Activated CD4-positive, alpha-beta T cell treated with anti-CD3 and anti-CD28 coated beads for 36 hours (primary cell): ENCODE measurements around the gene VAC14. TPM values are rescaled to one million over a fixed set of nuclear protein-coding genes. Genes with fewer than 3 reads are reported as not detected.

Experiments used
- ATAC-seq: fragments of 200-7000 bp; cut with Tn5 transposase; one replicate; pipeline ENCODE4 v1.10.0; 2021; ENCODE audit warnings: mild to moderate bottlenecking, moderate library complexity
- CTCF ChIA-PET: fragments of 350-600 bp; sonication (Branson Sonifier 250); formaldehyde crosslinking; loops from one replicate; lab custom pipeline; 2021; ENCODE audit warnings: antibody characterized with exemption; lab: Charles Lee
- POLR2A ChIA-PET: fragments of 350-600 bp; sonication (Branson Sonifier 250); formaldehyde crosslinking; loops from one replicate; lab custom pipeline; 2021; ENCODE audit warnings: antibody characterized with exemption, inconsistent platforms; lab: Charles Lee
- DNase-seq: peaks from one replicate; pipeline ENCODE4 v3.0.0-alpha.2; 2020
- H3K27ac Mint-ChIP-seq: one replicate; pipeline ENCODE4 v1.8.0; 2021; ENCODE audit warnings: mixed read lengths
- H3K27me3 Mint-ChIP-seq: one replicate; pipeline ENCODE4 v1.8.0; 2021; ENCODE audit warnings: mixed read lengths
- H3K36me3 Mint-ChIP-seq: one replicate; pipeline ENCODE4 v1.8.0; 2021; ENCODE audit warnings: low read depth, mixed read lengths
- H3K4me1 Mint-ChIP-seq: one replicate; pipeline ENCODE4 v1.8.0; 2021; ENCODE audit warnings: mixed read lengths
- H3K4me3 Mint-ChIP-seq: one replicate; pipeline ENCODE4 v1.8.0; 2021; ENCODE audit warnings: mild to moderate bottlenecking, moderate library complexity, mixed read lengths
- H3K9me3 Mint-ChIP-seq: one replicate; pipeline ENCODE4 v1.8.0; 2021; ENCODE audit warnings: low read depth, mixed read lengths
- intact Hi-C, 2 experiments: fragments of 100-400 bp; cut with DNase I in 1 of 2; cut with micrococcal nuclease in 1 of 2; formaldehyde crosslinking; loops; one replicate each; pipeline versions ENCODE4 v1.14.2 to v1.15.1; 2022 to 2024; cut with DNase I, micrococcal nuclease
- total RNA-seq, 2 experiments: library from RNA; stranded (reverse); gene quantifications; one replicate each; pipeline ENCODE4 v1.2.3, GENCODE V29; 2021

Gene VAC14
- total RNA-seq, 2 experiments from 2014 or later = 24.8 to 26.2 TPM

DNA sequence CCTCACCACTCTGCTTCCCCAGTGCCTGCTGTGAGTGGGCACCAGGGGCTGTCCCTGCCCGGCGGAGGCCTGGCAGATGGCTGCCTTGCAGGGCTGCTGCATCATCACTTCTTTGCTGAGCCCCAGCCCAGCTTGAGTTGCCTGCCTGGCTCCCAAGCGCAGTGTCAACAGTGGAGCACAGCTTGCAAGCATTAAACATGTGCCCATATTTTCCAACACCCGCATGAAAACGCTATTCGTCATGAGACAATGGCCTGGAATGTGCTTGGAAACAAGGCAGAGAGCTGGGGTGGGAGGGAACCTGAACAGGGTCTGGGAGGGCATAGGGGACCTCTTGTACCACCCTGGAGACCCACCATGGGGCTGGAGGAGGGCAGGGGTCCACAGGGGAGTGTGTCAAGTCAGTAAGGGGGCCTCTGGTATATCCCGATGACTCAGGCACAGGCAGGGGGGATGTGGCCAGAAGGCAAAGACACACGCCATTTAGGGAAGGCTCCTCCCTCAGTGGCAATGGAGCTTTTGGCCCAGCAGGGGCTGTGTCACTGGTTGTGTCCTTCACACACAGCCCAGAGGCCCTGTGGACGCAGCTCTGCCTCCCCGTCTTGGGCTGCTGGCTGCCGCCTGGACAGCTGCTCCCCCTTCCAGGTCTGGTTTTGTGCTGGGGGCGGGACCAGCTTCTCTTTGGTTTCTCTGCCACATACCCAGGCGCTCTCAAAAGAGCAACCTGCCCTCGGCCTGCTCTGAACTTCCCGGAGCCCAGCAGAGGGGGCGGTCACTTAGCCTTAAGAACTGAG is 97.7 kb downstream of the VAC14 start:
- ATAC-seq (no peak), DNase-seq (no peak)
- peaks cover 4% of the 10 kb centered on the region for H3K4me1 Mint-ChIP-seq
- H3K4me3 Mint-ChIP-seq = no peak overlapping the region
- H3K27ac Mint-ChIP-seq = no peak overlapping the region
- intact Hi-C loops = no loop called here
- no peaks in the 10 kb centered on the region for H3K9me3 Mint-ChIP-seq
- no peaks in the 10 kb centered on the region for H3K27me3 Mint-ChIP-seq
- POLR2A ChIA-PET = no interaction called here
- CTCF ChIA-PET = interaction anchor here (2.1 kb wide), 1 partner anchor 68 kb away, joined by 5 read pairs; no protein-coding TSS in a partner anchor
- H3K36me3 Mint-ChIP-seq = no peaks in the 10 kb centered on the region

DNA sequence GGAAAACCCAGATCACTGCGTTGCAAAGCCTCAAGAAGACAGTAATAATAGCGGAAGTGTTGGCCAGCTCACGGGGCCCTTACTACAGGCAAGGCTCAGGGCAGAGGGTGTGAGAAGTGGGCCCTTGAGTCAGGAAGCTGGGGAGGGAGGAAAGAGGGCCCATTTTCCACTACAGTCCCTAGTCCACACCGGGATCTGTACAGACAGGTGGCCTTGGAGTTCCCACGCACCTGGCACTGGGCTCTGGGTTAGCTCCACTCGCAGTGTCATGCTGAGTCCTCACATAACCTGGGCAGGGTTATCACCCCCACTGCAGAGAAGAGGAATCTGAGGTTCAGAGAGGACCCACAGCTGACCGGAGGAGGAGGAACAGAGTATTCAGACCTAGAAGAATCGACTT is 98.3 kb downstream of the VAC14 start:
- H3K4me1 Mint-ChIP-seq = peaks cover 9% of the 10 kb centered on the region
- no peak overlapping the region for H3K27ac Mint-ChIP-seq
- ChIA-PET POLR2A (no interaction called here), CTCF (interaction anchor here (0.7 to 2.1 kb wide), 2 partner anchors 17 to 69 kb away, joined by 3 to 5 read pairs; no protein-coding TSS in a partner anchor)
- H3K4me3 Mint-ChIP-seq = no peak overlapping the region
- ATAC-seq = no peak
- H3K36me3 Mint-ChIP-seq = no peaks in the 10 kb centered on the region
- H3K9me3 Mint-ChIP-seq = no peaks in the 10 kb centered on the region
- no peaks in the 10 kb centered on the region for H3K27me3 Mint-ChIP-seq
- no peak for DNase-seq
- intact Hi-C loops = no loop called here

DNA sequence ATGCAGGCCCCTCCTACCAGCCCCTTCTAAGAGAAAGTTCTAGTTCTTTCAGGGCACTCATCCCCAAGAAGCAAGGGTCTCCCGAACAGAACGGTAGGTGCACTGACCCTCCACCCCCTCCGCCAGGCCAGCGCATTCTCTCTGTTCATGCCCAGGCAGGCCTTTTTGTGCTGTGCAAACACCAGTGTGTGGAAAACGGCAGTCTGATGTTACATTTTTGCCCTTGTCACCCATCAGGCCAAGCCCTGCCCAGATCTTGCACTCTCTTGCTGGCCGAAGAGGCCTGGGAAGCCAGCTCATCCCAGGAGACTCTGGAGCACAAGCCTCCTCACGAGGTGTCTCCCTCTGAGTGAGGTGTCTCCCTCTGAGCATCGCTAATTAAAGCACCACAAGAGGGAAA is 99.0 kb downstream of the VAC14 start:
- peaks cover 15% of the 10 kb centered on the region for H3K4me1 Mint-ChIP-seq
- H3K4me3 Mint-ChIP-seq = no peak overlapping the region
- DNase-seq = no peak
- no peaks in the 10 kb centered on the region for H3K27me3 Mint-ChIP-seq
- no peaks in the 10 kb centered on the region for H3K9me3 Mint-ChIP-seq
- H3K27ac Mint-ChIP-seq = no peak overlapping the region
- ChIA-PET CTCF (interaction anchor here (0.7 to 2.1 kb wide), 2 partner anchors 17 to 69 kb away, joined by 3 to 5 read pairs; no protein-coding TSS in a partner anchor), POLR2A (no interaction called here)
- intact Hi-C loops = no loop called here
- ATAC-seq = no peak
- no peaks in the 10 kb centered on the region for H3K36me3 Mint-ChIP-seq

DNA sequence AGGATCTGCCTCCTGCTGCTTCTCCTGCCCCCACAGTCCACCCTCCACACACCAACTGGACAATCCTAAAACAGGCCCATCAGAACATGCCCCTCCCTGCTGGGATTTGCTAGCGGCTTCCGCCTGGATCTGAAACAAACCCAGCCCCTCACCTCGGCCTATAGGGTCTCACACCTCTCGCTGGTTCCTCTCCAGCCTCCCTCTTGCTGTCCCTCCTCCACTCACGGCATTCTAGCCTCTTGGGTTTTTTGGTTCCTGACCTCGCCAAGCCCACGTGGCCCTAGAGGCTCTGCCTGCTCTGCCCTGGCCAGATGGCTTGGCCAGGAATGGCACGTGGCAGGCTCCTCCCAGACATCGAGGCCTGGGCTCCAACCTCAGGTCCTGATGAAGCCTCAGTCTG is 99.4 kb downstream of the VAC14 start:
- intact Hi-C loops = no loop called here
- CTCF ChIA-PET = interaction anchor here (2.1 kb wide), 1 partner anchor 70 kb away, joined by 5 read pairs; no protein-coding TSS in a partner anchor
- POLR2A ChIA-PET = no interaction called here
- DNase-seq (no peak), ATAC-seq (no peak)
- Mint-ChIP-seq H3K27ac (peak overlapping the region; percentile 6), H3K36me3 (no peaks in the 10 kb centered on the region), H3K9me3 (no peaks in the 10 kb centered on the region), H3K4me3 (no peak overlapping the region), H3K27me3 (no peaks in the 10 kb centered on the region), H3K4me1 (peaks cover 19% of the 10 kb centered on the region)

DNA sequence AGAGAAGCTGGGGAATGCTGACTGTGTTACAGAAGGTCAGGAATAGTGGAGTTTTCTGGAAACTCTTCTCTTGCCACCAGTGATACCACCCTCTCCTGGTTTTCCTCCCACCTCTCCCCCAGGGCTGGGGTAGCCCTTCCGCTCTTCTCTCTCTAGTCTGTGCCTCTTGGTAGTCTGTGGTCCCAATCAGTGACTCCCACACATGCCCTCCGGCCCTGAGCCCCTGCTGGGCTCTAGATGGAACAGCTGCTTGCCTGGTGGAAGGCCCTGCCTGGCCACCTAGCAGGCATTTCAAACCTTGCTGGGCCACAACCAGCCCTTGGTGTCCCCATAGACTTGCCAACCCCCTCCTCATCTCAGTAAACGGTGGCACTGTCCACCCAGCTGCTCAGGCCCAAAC is 99.9 kb downstream of the VAC14 start:
- ChIA-PET POLR2A (no interaction called here), CTCF (interaction anchor here (2.1 kb wide), 1 partner anchor 70 kb away, joined by 5 read pairs; no protein-coding TSS in a partner anchor)
- ATAC-seq = no peak
- H3K4me3 Mint-ChIP-seq = no peak overlapping the region
- H3K27me3 Mint-ChIP-seq = no peaks in the 10 kb centered on the region
- H3K9me3 Mint-ChIP-seq = no peaks in the 10 kb centered on the region
- DNase-seq = no peak
- H3K27ac Mint-ChIP-seq = no peak overlapping the region
- no peaks in the 10 kb centered on the region for H3K36me3 Mint-ChIP-seq
- H3K4me1 Mint-ChIP-seq = peaks cover 23% of the 10 kb centered on the region
- intact Hi-C loops = no loop called here

DNA sequence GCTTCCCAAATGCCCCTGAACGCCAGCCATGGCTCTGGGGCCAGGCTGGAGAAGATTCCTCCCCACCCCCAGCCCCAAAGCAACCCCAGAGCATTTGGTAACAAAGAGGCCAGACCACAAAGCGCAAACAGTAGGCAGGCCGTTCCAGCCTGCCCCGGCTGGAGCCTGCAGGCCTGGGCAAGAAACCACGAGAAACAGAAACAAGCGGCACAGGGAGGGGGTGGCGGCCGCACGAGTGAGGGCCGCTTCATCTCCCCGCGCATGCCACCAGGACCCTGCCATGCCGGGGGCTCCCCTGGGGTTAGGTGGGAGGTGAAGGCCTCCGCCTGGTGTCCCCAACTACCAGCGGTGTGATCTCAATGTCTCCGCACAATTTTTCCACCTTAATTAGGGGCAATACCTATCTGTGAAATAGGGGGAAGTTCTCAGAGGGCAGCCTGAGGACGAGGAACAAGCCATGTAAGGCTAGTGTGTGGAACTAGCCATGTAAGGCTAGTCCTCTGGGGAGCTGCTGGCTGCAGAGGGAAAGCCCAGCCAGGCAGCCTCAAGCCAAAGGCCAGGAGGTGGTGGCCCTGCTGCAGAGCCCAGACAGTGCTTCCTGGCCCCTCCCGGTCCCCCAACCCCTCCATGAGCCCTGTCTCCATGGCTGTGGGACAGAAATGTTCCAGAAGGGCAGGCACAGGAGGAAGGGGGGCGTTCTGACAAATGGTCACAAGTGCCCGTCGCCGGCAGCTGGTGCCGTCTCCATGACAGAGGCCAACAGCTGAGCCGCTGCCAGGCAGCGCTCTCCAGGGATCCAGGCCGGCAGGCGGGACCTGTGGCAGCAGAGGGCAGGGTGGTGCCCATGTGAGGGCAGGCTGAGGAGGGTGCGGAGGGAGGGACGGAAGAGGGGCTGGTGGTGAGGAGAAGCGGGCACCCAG is 100.6 kb downstream of the VAC14 start:
- no peak overlapping the region for H3K4me3 Mint-ChIP-seq
- ChIA-PET POLR2A (no interaction called here), CTCF (no interaction called here)
- H3K4me1 Mint-ChIP-seq = peaks cover 30% of the 10 kb centered on the region
- H3K36me3 Mint-ChIP-seq = peaks cover 3% of the 10 kb centered on the region
- no peaks in the 10 kb centered on the region for H3K27me3 Mint-ChIP-seq
- no peak for ATAC-seq
- H3K27ac Mint-ChIP-seq = no peak overlapping the region
- H3K9me3 Mint-ChIP-seq = no peaks in the 10 kb centered on the region
- DNase-seq = no peak
- intact Hi-C loops = no loop called here

DNA sequence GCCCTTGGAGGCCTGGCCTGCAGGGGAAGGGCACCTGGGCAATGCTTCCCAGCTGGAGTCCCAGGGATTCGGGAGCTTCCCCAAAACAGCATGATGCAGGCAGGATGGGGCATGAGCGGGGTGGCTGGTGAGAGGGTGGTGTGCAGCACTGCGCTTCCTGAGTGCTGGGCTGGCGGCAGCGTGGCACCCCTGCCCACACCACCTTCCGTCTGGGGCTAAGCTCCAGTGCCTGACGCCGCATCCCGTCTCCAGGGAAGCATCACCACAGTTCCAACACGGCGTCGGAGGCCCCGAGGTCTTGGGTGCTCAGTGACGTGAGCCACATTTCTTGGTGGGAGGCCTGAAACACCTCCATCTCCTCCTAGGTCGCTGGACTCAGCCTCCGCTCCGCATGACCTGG is 101.3 kb downstream of the VAC14 start:
- intact Hi-C loops = no loop called here
- ChIA-PET POLR2A (no interaction called here), CTCF (no interaction called here)
- no peaks in the 10 kb centered on the region for H3K9me3 Mint-ChIP-seq
- H3K4me3 Mint-ChIP-seq = no peak overlapping the region
- no peak for ATAC-seq
- no peak for DNase-seq
- no peak overlapping the region for H3K27ac Mint-ChIP-seq
- H3K4me1 Mint-ChIP-seq = peaks cover 32% of the 10 kb centered on the region
- no peaks in the 10 kb centered on the region for H3K27me3 Mint-ChIP-seq
- peaks cover 5% of the 10 kb centered on the region for H3K36me3 Mint-ChIP-seq

DNA sequence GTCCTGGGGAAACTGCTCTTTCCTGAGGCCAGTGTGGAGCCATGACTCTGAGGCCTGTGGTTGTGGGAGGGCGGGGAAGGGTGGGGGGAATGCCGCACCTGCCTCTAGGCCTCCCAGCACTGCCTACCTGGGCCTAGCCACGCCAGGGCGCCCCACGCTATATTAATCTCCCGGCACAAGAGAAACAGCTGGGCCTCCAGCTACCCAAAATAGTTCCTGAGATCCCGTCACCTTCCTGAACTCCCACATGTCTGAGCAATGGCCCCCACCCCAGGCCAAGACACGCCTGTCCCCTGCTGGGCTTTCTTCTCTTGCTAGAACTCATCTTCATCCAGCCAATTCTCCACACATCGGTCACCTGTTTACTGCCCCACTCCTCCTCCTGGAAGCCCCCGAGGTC is 102.1 kb downstream of the VAC14 start:
- H3K36me3 Mint-ChIP-seq = peaks cover 5% of the 10 kb centered on the region
- DNase-seq (no peak), ATAC-seq (no peak)
- H3K27ac Mint-ChIP-seq = no peak overlapping the region
- no peaks in the 10 kb centered on the region for H3K27me3 Mint-ChIP-seq
- intact Hi-C loops = no loop called here
- CTCF ChIA-PET = no interaction called here
- H3K4me3 Mint-ChIP-seq = no peak overlapping the region
- POLR2A ChIA-PET = no interaction called here
- no peaks in the 10 kb centered on the region for H3K9me3 Mint-ChIP-seq
- H3K4me1 Mint-ChIP-seq = peaks cover 32% of the 10 kb centered on the region

DNA sequence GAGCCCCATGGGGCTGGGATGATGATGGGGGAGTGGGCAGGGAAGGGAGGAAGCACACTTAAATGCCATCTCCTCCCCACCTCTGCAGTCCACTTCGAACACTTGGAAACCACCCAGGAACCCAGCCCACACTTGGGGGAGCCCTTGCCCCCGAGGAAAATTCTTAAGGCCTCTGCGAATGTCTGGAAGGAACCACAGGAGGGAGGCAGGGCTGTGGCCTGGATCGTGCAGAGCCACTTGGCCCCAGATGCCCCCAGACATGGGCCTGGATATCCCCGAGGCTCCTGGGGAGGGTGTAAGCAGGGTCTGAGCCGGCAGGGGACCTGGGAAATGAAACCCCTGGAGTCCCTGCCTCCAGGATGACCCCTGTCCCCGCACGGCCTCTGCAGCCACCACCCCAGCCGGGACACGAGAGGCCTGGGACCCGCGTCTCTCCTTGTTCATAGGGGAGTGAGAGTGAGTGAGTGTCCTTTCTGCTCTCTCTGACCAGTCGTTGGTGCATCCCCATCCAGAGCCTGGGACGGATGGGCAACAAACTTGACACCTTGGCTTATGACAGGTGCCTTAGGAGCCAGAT is 103.3 kb downstream of the VAC14 start:
- H3K27me3 Mint-ChIP-seq = no peaks in the 10 kb centered on the region
- no peak overlapping the region for H3K4me3 Mint-ChIP-seq
- ATAC-seq (no peak), DNase-seq (no peak)
- H3K36me3 Mint-ChIP-seq = peaks cover 6% of the 10 kb centered on the region
- intact Hi-C loops = no loop called here
- peaks cover 36% of the 10 kb centered on the region for H3K4me1 Mint-ChIP-seq
- ChIA-PET CTCF (interaction anchor here (2.4 kb wide), 1 partner anchor 74 kb away, joined by 7 read pairs; no protein-coding TSS in a partner anchor), POLR2A (no interaction called here)
- no peak overlapping the region for H3K27ac Mint-ChIP-seq
- H3K9me3 Mint-ChIP-seq = no peaks in the 10 kb centered on the region

DNA sequence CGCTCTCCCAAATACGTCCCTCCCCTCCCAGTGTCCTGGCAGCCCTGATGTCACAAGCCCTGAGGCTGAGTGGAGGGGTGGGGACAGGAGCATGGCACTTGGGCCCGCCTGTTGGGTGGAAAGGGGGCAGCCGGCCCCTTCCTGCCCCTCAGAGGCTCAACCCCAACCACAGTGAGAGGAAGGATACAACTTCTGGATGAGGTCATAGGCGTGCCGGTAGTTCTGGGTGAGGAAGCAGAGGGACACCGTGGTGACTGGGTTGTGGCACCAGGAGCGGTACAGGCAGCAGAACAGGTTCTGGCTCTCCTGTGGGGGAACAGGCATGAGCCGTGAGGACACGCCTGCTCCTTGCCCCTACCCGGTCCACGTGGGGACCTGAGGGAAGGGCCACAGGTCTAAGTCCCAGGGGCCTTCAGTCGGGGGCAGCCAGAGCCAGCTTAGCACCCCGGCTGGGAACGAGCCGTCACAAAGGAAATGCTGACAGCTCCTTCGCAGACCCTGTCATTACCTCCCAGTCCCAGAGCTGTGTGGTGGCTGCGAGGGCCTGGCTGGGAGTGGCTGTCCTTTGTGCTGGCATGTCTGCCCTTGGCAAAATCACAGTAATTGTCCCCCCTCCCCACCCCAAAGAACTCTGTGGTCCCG is 103.9 kb downstream of the VAC14 start:
- intact Hi-C loops = no loop called here
- CTCF ChIA-PET = interaction anchor here (1.1 to 2.4 kb wide), 2 partner anchors 26 to 75 kb away, joined by 3 to 7 read pairs; no protein-coding TSS in a partner anchor
- peak; percentile 70 for ATAC-seq
- POLR2A ChIA-PET = no interaction called here
- no peaks in the 10 kb centered on the region for H3K9me3 Mint-ChIP-seq
- H3K36me3 Mint-ChIP-seq = peaks cover 6% of the 10 kb centered on the region
- peaks cover 36% of the 10 kb centered on the region for H3K4me1 Mint-ChIP-seq
- peak; percentile 49 for DNase-seq
- H3K27me3 Mint-ChIP-seq = no peaks in the 10 kb centered on the region
- peak overlapping the region; percentile 10 for H3K27ac Mint-ChIP-seq
- H3K4me3 Mint-ChIP-seq = no peak overlapping the region

DNA sequence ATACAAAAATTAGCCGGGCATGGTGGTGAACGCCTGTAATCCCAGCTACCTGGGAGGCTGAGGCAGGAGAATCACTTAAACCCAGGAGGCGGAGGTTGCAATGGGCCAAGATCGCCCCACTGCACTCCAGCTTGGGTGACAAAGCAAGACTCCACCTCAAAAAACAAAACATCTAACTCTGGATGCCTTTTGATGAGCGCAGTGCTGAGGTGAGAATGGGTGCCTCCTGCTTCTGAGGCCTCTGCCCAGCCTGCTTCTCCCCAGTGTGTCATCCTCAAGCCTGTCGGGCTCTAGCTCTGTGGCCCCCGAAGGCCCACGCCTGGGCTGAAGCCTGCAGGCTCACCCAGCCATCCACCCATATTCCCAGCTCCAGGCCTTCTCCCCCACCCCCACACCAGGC is 104.6 kb downstream of the VAC14 start:
- ATAC-seq = no peak
- intact Hi-C loops = no loop called here
- H3K27me3 Mint-ChIP-seq = no peaks in the 10 kb centered on the region
- ChIA-PET POLR2A (no interaction called here), CTCF (interaction anchor here (1.1 to 2.4 kb wide), 2 partner anchors 26 to 75 kb away, joined by 3 to 7 read pairs; no protein-coding TSS in a partner anchor)
- peaks cover 36% of the 10 kb centered on the region for H3K4me1 Mint-ChIP-seq
- peak overlapping the region; percentile 10 for H3K27ac Mint-ChIP-seq
- H3K36me3 Mint-ChIP-seq = peaks cover 6% of the 10 kb centered on the region
- H3K9me3 Mint-ChIP-seq = no peaks in the 10 kb centered on the region
- H3K4me3 Mint-ChIP-seq = no peak overlapping the region
- DNase-seq = no peak
